Peyer's patch (tissue), 4 donors: ENCODE results near the gene GOLT1B.

Experiments
- POLR2A ChIP-seq, 2 donors: fragments of 450-650 bp; IDR thresholded peaks; one replicate each; pipeline ENCODE4 v1.5.1; 2017; ENCODE audit warnings: antibody characterized with exemption in 2 of 2, mild to moderate bottlenecking in 2 of 2, moderate library complexity in 2 of 2
- TF ChIP-seq, protein P1 (sequence below), 6 experiments: fragments of 450-650 bp in 4 of 6; fragments of 200-600 bp in 2 of 6; sonication (generic) in 1 of 6; IDR thresholded peaks; one replicate each; pipeline ENCODE4 v1.5.1; 2017 to 2019; ENCODE audit warnings: antibody characterized with exemption in 6 of 6, mild to moderate bottlenecking in 3 of 6, moderate library complexity in 1 of 6

DNA sequence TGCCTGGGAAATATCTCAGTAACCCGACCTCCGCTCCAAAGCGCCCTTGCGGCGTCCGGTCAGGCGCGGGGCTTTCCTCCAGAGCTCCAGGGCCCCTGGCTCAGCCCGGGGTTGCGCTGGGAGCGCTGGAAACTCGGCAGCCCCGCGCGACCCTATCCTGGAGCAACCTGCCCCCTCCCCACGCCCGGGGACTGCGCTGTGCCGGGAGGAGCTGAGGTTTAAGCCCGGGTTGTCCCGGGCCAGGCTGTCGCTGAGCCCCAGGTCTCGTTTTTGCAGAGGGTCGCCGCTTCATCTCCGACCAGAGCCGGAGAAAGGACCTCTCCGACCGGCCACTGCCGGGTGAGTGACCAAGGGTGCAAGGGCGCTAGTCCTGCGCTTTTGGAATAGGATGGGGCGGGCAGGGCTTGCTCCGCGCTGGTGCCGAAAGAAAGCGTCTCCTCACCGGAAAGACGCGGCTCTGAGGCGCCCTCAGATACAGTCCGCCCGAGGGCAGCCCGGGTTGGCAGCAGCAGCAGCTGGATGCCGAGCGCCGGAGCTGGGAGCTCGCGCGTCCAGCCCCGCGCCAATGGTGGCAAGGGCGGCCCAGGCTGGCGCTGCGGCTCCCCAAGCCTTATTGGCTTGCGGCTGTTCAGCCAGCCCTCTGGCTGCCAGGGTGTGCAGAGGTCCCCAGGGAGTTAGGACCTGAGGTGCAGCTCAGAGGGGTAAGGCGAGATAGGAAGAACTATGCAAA lies 26.0 kb downstream of the GOLT1B start:
- TF ChIP-seq, protein P1, sequence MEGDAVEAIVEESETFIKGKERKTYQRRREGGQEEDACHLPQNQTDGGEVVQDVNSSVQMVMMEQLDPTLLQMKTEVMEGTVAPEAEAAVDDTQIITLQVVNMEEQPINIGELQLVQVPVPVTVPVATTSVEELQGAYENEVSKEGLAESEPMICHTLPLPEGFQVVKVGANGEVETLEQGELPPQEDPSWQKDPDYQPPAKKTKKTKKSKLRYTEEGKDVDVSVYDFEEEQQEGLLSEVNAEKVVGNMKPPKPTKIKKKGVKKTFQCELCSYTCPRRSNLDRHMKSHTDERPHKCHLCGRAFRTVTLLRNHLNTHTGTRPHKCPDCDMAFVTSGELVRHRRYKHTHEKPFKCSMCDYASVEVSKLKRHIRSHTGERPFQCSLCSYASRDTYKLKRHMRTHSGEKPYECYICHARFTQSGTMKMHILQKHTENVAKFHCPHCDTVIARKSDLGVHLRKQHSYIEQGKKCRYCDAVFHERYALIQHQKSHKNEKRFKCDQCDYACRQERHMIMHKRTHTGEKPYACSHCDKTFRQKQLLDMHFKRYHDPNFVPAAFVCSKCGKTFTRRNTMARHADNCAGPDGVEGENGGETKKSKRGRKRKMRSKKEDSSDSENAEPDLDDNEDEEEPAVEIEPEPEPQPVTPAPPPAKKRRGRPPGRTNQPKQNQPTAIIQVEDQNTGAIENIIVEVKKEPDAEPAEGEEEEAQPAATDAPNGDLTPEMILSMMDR (IDR thresholded peaks at IDR 0.05): no peak
- TF ChIP-seq POLR2A (IDR thresholded peaks at IDR 0.05): no peak
